ENCODE data around the gene PLEKHM3. TPM values are rescaled to one million over a fixed set of nuclear protein-coding genes. Genes with fewer than 3 reads are reported as not detected.

The PLEKHM3 gene
- total RNA-seq, 6 donors from 2014 or later: 16.4 to 56.3 (median 28.6) TPM

GRCh38 chr2:208057108-208057507 is 31.8 kb upstream of the PLEKHM3 start:
- TF ChIP-seq POLR2AphosphoS5 (IDR thresholded peaks at IDR 0.05): no peak
- TF ChIP-seq POLR2A (IDR thresholded peaks at IDR 0.05): no peak
- TF ChIP-seq EP300 (IDR thresholded peaks at IDR 0.05): no peak
- TF ChIP-seq CTCF (IDR thresholded peaks at IDR 0.05): no peak

DNA sequence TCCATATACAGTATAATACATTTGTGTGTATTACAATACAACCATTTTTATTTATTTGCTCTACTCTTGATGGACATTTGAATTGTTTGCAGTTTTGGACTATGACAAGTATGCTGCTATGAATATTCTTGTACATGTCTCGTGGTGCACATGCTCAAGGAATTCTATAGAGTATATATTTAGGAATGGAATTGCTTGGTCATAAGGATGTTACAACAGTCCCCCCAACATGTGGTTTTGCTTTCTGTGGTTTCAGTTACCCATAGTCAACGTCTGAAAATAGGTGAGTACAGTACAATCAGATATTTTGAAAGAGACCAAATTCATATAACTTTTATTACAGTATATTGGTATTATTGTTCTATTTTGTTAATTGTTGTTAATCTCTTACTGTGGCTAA is 24.1 kb upstream of the PLEKHM3 start:
- TF ChIP-seq POLR2A (IDR thresholded peaks at IDR 0.05): no peak
- TF ChIP-seq EP300 (IDR thresholded peaks at IDR 0.05): no peak
- no peak for TF ChIP-seq POLR2AphosphoS5 (IDR thresholded peaks at IDR 0.05)
- no peak for TF ChIP-seq CTCF (IDR thresholded peaks at IDR 0.05)
- H3K4me1 ChIP-seq: no peaks in the 10 kb centered on the region
- no peak overlapping the region for H3K4me3 ChIP-seq
- no peak overlapping the region for H3K27ac ChIP-seq
- no peaks in the 10 kb centered on the region for H3K36me3 ChIP-seq
- H3K9me3 ChIP-seq: no peaks in the 10 kb centered on the region
- no peaks in the 10 kb centered on the region for H3K27me3 ChIP-seq
- DNase-seq (no peak), ATAC-seq (ENCODE audit: low FRiP score in 2 of 2) (no peak)
- 52 to 66% methylated on average over 2 of the region's 2 CpGs for WGBS, 2 donors

More at GRCh38 chr2:208057108-208057507, 31.8 kb upstream of the PLEKHM3 start:
- H3K27ac ChIP-seq: no peak overlapping the region
- H3K9me3 ChIP-seq: no peaks in the 10 kb centered on the region
- H3K4me3 ChIP-seq: no peak overlapping the region
- H3K36me3 ChIP-seq: no peaks in the 10 kb centered on the region
- H3K27me3 ChIP-seq: no peaks in the 10 kb centered on the region
- 93 to 96% methylated on average over 1 of the region's 1 CpG for WGBS, 2 donors
- H3K4me1 ChIP-seq: no peaks in the 10 kb centered on the region
- ATAC-seq (ENCODE audit: low FRiP score in 2 of 2): no peak
- DNase-seq: no peak

DNA sequence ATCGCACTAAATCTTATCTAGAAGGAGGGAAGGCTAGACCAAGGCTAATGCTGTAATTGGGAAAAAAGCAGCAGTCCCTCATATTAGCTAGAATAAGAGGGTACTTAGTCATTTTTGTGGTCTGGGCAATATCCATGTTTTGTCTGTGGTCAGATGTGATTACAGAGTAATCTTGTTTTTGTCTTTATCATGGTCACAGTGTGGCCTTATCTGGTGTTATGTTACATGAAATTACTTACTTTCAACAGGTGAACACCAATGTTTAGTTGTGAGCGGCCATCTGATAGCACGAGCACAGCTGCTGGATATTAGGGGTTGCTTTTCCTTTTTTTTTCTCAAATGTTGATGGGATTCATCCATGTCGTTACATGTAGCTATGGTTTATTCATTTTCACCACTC is 23.7 kb upstream of the PLEKHM3 start:
- Histone ChIP-seq H3K36me3 (no peaks in the 10 kb centered on the region), H3K4me3 (no peak overlapping the region), H3K27me3 (no peaks in the 10 kb centered on the region), H3K27ac (no peak overlapping the region), H3K9me3 (no peaks in the 10 kb centered on the region), H3K4me1 (no peaks in the 10 kb centered on the region)
- TF ChIP-seq EP300 (IDR thresholded peaks at IDR 0.05) (no peak), CTCF (IDR thresholded peaks at IDR 0.05) (no peak), POLR2A (IDR thresholded peaks at IDR 0.05) (no peak), POLR2AphosphoS5 (IDR thresholded peaks at IDR 0.05) (no peak)
- 74 to 86% methylated on average over 4 of the region's 4 CpGs for WGBS, 2 donors
- ATAC-seq (ENCODE audit: low FRiP score in 2 of 2): no peak
- DNase-seq: no peak

DNA sequence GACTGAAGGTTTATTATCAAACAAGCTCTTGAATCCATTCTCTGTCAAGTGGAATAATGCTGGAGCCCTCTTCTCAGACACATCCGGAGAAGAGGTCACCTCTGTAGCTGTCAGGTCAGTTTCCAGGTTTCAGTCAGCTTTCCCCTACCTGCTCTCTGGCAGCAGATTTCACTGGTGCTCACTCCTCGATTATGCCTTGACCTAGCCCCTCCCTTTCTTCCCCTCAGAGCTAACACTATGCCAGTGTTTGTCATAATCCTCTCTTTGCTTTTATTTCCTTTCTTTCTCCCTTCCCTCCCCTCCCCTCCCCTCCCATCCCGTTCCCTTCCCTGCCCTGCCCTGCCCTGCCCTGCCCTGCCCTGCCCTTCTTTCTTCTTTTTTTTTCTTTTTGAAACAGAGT is 22.5 kb upstream of the PLEKHM3 start:
- TF ChIP-seq POLR2A (IDR thresholded peaks at IDR 0.05) (no peak), POLR2AphosphoS5 (IDR thresholded peaks at IDR 0.05) (no peak), CTCF (IDR thresholded peaks at IDR 0.05) (no peak), EP300 (IDR thresholded peaks at IDR 0.05) (no peak)
- ATAC-seq (ENCODE audit: low FRiP score in 2 of 2): no peak
- DNase-seq: no peak
- Histone ChIP-seq H3K4me1 (no peaks in the 10 kb centered on the region), H3K27me3 (no peaks in the 10 kb centered on the region), H3K27ac (no peak overlapping the region), H3K36me3 (no peaks in the 10 kb centered on the region), H3K9me3 (no peaks in the 10 kb centered on the region), H3K4me3 (no peak overlapping the region)
- WGBS, 2 donors: 23 to 37% methylated on average over 3 of the region's 3 CpGs

DNA sequence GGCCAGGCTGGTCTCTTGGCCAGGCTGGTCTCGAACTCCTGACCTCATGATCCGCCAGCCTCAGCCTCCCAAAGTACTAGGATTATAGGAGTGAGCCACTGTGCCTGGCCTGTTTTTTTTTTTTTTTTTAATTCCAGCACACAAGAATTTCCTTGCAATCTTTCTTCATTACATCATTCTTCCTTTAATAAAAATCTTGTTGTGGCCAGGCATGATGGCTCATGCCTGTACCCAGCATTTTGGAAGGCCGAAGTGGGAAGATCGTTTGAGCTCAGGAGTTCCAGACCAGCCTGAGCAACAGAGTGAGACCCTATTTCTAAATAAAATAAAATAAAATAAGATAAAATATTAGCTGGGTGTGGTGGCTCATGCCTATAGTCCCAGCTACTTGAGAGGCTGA is 21.4 kb upstream of the PLEKHM3 start:
- TF ChIP-seq POLR2A (IDR thresholded peaks at IDR 0.05) (no peak), POLR2AphosphoS5 (IDR thresholded peaks at IDR 0.05) (no peak), EP300 (IDR thresholded peaks at IDR 0.05) (no peak), CTCF (IDR thresholded peaks at IDR 0.05) (no peak)
- ATAC-seq (ENCODE audit: low FRiP score in 2 of 2): no peak
- no peaks in the 10 kb centered on the region for H3K27me3 ChIP-seq
- no peak overlapping the region for H3K27ac ChIP-seq
- no peaks in the 10 kb centered on the region for H3K36me3 ChIP-seq
- H3K9me3 ChIP-seq: no peaks in the 10 kb centered on the region
- no peaks in the 10 kb centered on the region for H3K4me1 ChIP-seq
- H3K4me3 ChIP-seq: no peak overlapping the region
- no peak for DNase-seq
- WGBS, 2 donors: 93 to 97% methylated on average over 4 of the region's 4 CpGs
